ENCODE results near the gene FEZF2.

FEZF2 gene

DNA sequence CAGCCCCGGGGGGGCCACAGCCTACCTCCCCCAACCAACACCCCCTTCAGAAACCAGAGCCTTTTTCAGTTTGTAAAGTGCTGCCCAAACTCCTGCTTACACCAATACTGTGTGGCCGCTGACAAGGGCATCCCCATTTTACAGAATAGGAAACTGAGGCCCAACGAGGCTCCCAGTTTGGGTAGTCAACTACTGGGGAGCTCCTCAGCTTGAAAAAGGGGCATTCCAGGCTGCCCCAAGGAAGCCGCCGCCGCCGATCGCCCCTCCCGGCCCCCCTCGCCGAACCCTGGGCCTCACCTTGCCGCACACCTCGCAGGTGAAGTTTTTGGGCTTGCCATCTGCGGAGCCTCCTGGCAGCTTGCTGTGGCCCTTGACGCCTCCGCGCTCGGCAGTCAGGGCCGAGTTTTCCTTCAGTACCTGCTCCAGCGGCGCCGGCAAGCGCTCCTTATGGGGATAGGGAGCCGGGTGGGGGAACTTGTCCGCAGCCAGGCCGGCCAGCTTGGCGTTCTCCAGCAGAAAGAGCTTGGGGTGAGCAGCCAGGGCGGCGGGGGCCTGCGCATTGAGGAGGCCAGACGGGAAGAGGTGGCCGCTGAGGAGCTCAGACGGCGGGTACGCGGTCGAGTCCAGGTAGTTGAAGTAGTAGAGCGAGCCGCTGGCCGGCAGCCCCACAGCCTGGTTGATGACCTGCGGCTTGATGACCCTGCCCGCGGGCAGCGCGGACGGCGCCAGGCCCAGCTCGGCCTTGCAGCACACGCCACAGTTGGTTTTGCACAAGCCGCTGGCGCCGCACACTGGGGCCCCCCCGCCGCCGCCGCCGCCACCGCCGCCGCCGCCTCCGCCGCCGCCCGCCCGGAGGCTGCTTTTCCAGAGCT lies 1.4 kb downstream of the FEZF2 start:
- no peak for TF ChIP-seq OSR1 (CRISPR knock-in tag; IDR thresholded peaks at IDR 0.05)
- TF ChIP-seq RARB (CRISPR knock-in tag; IDR thresholded peaks at IDR 0.05), result no peak
- no peak for TF ChIP-seq ZNF70 (CRISPR knock-in tag; IDR thresholded peaks at IDR 0.05)
- no peak for TF ChIP-seq ZFP30 (CRISPR knock-in tag; IDR thresholded peaks at IDR 0.05)
- TF ChIP-seq, protein P1, sequence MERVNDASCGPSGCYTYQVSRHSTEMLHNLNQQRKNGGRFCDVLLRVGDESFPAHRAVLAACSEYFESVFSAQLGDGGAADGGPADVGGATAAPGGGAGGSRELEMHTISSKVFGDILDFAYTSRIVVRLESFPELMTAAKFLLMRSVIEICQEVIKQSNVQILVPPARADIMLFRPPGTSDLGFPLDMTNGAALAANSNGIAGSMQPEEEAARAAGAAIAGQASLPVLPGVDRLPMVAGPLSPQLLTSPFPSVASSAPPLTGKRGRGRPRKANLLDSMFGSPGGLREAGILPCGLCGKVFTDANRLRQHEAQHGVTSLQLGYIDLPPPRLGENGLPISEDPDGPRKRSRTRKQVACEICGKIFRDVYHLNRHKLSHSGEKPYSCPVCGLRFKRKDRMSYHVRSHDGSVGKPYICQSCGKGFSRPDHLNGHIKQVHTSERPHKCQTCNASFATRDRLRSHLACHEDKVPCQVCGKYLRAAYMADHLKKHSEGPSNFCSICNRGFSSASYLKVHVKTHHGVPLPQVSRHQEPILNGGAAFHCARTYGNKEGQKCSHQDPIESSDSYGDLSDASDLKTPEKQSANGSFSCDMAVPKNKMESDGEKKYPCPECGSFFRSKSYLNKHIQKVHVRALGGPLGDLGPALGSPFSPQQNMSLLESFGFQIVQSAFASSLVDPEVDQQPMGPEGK (CRISPR knock-in tag; IDR thresholded peaks at IDR 0.05; ENCODE audit: borderline replicate concordance), result no peak
- TF ChIP-seq CSDC2 (CRISPR knock-in tag; IDR thresholded peaks at IDR 0.05), result no peak
- no peak for TF ChIP-seq PPARA (CRISPR knock-in tag; IDR thresholded peaks at IDR 0.05; ENCODE audit: borderline replicate concordance)
- TF ChIP-seq, protein P2, sequence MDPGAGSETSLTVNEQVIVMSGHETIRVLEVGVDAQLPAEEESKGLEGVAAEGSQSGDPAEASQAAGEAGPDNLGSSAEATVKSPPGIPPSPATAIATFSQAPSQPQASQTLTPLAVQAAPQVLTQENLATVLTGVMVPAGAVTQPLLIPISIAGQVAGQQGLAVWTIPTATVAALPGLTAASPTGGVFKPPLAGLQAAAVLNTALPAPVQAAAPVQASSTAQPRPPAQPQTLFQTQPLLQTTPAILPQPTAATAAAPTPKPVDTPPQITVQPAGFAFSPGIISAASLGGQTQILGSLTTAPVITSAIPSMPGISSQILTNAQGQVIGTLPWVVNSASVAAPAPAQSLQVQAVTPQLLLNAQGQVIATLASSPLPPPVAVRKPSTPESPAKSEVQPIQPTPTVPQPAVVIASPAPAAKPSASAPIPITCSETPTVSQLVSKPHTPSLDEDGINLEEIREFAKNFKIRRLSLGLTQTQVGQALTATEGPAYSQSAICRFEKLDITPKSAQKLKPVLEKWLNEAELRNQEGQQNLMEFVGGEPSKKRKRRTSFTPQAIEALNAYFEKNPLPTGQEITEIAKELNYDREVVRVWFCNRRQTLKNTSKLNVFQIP (CRISPR knock-in tag; IDR thresholded peaks at IDR 0.05; ENCODE audit: borderline replicate concordance, low read depth), result no peak
- TF ChIP-seq ZFP3 (CRISPR knock-in tag; IDR thresholded peaks at IDR 0.05), result no peak
- no peak for TF ChIP-seq ZNF8 (CRISPR knock-in tag; IDR thresholded peaks at IDR 0.05)
- TF ChIP-seq ZC3H10 (CRISPR knock-in tag; IDR thresholded peaks at IDR 0.05), result no peak
- no peak for TF ChIP-seq ZNF565 (CRISPR knock-in tag; conservative IDR thresholded peaks at IDR 0.05; ENCODE audit: low read depth)
- TF ChIP-seq ISL1 (CRISPR knock-in tag; IDR thresholded peaks at IDR 0.05), result no peak
- TF ChIP-seq, protein P3, sequence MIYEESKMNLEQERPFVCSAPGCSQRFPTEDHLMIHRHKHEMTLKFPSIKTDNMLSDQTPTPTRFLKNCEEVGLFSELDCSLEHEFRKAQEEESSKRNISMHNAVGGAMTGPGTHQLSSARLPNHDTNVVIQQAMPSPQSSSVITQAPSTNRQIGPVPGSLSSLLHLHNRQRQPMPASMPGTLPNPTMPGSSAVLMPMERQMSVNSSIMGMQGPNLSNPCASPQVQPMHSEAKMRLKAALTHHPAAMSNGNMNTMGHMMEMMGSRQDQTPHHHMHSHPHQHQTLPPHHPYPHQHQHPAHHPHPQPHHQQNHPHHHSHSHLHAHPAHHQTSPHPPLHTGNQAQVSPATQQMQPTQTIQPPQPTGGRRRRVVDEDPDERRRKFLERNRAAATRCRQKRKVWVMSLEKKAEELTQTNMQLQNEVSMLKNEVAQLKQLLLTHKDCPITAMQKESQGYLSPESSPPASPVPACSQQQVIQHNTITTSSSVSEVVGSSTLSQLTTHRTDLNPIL (CRISPR knock-in tag; IDR thresholded peaks at IDR 0.05; ENCODE audit: low read depth), result no peak
- TF ChIP-seq, protein P4, sequence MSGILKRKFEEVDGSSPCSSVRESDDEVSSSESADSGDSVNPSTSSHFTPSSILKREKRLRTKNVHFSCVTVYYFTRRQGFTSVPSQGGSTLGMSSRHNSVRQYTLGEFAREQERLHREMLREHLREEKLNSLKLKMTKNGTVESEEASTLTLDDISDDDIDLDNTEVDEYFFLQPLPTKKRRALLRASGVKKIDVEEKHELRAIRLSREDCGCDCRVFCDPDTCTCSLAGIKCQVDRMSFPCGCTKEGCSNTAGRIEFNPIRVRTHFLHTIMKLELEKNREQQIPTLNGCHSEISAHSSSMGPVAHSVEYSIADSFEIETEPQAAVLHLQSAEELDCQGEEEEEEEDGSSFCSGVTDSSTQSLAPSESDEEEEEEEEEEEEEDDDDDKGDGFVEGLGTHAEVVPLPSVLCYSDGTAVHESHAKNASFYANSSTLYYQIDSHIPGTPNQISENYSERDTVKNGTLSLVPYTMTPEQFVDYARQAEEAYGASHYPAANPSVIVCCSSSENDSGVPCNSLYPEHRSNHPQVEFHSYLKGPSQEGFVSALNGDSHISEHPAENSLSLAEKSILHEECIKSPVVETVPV (CRISPR knock-in tag; IDR thresholded peaks at IDR 0.05), result no peak
- no peak for ATAC-seq

DNA sequence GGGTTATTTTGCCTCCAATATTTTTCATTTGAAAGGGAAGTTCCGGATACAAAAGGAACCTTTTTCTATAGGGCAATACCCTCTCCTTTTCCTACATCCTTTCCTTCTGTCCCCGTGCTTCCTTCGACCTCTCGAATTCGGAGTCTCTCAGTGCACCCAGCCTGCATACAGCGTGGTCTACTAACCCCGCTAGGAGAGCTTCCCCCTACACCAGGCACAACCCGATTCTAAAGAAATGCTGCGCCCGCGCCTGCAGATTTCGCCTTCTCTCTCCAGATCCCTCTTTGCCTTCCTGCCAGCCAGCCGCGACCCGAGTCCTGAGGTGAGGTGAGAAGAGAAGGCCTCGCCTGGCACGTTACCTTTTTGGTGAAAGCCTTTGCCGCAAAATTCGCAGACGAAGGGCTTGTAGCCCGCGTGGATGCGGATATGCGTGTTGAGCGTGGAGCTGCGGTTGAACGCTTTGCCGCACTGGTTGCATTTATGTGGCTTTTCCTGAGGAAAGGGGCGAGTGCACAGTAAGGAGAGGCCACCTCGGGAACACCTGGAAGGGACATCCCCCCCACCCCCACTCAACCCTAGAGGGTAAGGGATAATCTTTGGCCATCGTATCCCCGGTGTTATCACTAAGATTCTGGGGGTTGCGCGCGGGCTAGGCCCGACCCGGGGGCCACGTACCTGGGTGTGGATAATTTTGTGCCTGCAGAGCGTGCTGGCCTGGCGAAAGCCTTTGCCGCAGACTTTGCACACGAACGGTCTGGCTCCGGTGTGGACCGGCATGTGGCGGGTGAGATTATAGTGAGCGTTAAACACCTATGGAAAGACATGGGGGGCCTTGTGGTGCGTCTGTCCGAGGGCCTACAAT lies 2.3 kb downstream of the FEZF2 start:
- no peak for ATAC-seq
- TF ChIP-seq BACH2 (CRISPR knock-in tag; IDR thresholded peaks at IDR 0.05; ENCODE audit: borderline replicate concordance) (no peak), PPARA (CRISPR knock-in tag; IDR thresholded peaks at IDR 0.05; ENCODE audit: borderline replicate concordance) (no peak), ZNF565 (CRISPR knock-in tag; conservative IDR thresholded peaks at IDR 0.05; ENCODE audit: low read depth) (no peak), GLIS3 (CRISPR knock-in tag; IDR thresholded peaks at IDR 0.05) (no peak), ARNTL (CRISPR knock-in tag; IDR thresholded peaks at IDR 0.05; ENCODE audit: borderline replicate concordance, low read depth) (no peak), CSDC2 (CRISPR knock-in tag; IDR thresholded peaks at IDR 0.05) (no peak), OSR1 (CRISPR knock-in tag; IDR thresholded peaks at IDR 0.05) (no peak), ZNF8 (CRISPR knock-in tag; IDR thresholded peaks at IDR 0.05) (no peak), ZFP3 (CRISPR knock-in tag; IDR thresholded peaks at IDR 0.05) (no peak), RARB (CRISPR knock-in tag; IDR thresholded peaks at IDR 0.05) (no peak), TOX (CRISPR knock-in tag; IDR thresholded peaks at IDR 0.05; ENCODE audit: borderline replicate concordance) (no peak), ISL1 (CRISPR knock-in tag; IDR thresholded peaks at IDR 0.05) (no peak)
- TF ChIP-seq, protein P2 (CRISPR knock-in tag; IDR thresholded peaks at IDR 0.05; ENCODE audit: borderline replicate concordance, low read depth), result no peak
- TF ChIP-seq, protein P3 (CRISPR knock-in tag; IDR thresholded peaks at IDR 0.05; ENCODE audit: low read depth), result no peak
- TF ChIP-seq, protein P5, sequence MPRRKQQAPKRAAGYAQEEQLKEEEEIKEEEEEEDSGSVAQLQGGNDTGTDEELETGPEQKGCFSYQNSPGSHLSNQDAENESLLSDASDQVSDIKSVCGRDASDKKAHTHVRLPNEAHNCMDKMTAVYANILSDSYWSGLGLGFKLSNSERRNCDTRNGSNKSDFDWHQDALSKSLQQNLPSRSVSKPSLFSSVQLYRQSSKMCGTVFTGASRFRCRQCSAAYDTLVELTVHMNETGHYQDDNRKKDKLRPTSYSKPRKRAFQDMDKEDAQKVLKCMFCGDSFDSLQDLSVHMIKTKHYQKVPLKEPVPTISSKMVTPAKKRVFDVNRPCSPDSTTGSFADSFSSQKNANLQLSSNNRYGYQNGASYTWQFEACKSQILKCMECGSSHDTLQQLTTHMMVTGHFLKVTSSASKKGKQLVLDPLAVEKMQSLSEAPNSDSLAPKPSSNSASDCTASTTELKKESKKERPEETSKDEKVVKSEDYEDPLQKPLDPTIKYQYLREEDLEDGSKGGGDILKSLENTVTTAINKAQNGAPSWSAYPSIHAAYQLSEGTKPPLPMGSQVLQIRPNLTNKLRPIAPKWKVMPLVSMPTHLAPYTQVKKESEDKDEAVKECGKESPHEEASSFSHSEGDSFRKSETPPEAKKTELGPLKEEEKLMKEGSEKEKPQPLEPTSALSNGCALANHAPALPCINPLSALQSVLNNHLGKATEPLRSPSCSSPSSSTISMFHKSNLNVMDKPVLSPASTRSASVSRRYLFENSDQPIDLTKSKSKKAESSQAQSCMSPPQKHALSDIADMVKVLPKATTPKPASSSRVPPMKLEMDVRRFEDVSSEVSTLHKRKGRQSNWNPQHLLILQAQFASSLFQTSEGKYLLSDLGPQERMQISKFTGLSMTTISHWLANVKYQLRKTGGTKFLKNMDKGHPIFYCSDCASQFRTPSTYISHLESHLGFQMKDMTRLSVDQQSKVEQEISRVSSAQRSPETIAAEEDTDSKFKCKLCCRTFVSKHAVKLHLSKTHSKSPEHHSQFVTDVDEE (CRISPR knock-in tag; IDR thresholded peaks at IDR 0.05), result no peak
